Inferior parietal cortex (tissue), 1 donor: ENCODE measurements around the gene KRT76.
"Not testable (repeated sequence)": the region's sequence is repeated elsewhere in the genome, so short reads cannot be mapped to it uniquely, and the experiment has no call there.

Experiments
- DNase-seq: peaks from one replicate; pipeline ENCODE4 v3.0.0-alpha.2; 2016; ENCODE audit errors: extremely low spot score

Gene KRT76

DNA sequence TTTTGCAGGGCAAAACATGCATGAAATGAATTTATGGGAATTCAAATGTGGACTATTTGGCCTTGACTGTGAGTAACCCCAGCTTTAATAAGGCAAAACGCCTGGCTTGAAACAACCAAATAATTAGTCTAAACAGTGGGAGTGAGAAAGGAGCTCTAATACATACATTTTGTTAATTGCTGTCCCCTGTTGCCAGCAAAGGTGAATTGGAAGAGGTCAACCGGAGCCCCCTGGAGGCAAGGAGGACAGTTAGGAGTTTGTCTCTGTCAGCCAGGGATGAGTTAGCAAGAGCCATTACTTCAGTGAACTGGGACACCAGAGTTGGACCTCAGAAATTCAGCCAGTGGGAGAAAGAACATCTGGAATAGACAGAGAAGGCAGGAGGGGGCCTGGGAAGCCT is 17.4 kb downstream of the KRT76 start:
- DNase-seq: no peak

DNA sequence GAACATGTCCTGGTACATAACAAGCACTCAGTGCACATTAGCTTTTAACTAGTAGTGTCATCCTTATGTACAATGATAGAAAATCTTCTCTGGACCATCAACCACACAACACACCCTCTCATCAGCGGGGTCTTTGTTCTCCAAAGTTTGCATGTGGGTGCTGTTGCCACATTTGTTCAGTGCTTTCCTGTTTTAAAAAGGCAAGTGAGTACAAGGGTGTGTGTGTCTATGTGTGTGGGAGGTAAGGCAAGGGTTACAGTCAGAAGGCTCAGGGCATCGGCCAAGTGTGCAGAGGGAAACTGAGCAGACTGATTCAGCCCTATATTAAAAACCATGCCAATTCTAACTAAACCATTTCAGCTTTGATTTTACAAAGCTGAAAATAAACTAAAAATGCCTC is 17.9 kb downstream of the KRT76 start:
- no peak for DNase-seq

DNA sequence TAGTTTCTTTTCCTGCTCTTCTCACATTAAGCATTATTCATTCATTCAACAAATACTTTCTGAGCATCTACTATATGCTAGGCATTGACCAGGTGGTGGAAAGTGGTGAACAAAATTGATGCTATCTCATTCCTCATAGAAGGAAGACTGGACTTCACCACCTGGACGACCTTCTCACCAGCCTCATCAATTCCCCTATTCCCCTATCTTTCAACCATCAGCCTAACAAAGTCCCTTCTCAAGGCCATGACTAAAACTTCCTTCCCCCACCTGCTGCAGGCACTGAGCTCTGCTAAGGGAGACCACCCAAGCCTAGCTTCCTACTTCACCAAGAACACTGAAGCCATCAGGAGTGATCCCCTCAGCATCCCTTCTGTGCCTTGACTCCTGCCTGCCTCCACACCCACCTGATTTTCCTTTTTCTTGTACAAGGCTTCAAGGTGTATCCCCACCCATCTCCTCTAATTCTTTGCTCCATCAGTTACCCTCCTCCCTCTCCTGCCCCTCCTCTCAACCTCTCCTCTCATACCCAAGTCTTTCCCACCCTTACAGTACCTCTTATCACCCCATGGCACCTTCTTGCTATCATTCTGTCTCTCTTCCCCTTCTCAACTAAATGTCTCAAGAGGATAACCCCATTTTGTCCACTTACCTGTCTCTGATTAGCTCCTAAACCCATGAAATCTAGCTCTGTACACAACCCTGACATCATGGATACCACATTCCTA is 19.5 kb downstream of the KRT76 start:
- no peak for DNase-seq

DNA sequence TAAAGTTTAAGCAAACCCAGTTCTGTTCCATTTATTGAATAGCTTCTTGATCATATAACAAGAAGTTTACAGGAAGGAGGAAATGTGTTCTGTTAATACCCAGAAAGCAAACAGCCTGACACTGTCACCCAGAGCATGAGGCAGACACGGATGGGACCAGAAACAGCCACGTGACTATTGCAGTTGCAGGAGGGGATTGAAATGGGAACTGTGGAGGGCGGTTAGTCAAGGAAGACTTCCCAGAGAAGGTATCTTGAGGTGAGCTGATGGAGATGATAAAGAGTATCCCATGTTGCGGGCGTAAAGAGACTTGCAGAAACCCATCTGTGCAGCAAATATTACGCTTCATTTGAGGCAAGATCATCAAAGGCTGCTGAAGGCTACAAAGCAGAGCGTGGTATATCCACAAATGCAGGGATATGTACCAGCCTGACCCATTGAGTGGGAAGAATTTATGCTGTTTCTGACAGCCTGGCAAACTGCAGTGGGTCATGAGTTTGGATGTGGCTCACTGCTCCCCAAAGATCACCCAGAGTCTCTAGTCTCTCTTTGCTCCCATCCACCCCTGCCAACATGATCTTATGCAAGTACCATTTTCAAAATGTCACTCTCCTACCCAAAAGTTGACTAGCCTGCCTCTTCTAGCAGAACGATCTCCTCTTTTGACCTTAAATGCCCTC is 20.7 kb downstream of the KRT76 start:
- DNase-seq: no peak

DNA sequence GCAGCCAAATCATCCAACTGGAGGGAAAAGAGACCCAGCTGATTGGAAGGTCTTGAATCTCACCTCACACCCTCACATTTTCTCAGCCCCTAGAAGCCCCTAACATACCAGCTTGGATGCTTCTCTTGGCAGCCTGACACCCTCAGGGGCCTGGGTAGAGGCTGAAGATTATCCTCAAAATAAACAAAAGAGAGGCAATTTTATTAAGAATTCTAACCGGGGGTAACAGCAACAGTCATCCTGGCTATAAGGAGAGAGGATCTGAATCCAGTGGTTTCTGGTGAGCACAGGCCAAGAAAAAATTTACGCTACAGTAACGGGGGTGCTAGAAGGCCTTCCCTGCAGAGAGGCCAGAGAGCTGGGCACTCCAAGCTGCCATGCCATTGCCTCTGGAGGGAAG is 21.6 kb downstream of the KRT76 start:
- no peak for DNase-seq

DNA sequence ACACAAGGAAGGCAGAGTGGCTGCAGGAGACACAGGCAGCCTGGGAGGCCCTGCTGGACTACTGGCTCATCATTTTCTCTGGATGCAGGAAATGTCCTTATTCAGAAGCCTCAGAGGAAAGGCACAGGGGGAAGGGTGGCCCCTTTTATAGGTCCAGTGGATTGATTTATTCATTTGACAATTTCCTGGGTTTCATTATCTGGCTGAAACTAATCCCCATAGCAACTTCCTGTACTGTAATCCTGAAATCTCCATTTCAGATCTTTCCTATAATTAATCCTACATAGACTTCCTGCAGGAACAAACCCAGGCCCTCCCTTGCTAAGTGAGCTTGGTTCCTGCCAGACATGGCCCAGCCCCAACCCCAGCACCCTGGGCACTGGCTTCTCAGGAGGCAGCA is 23.0 kb downstream of the KRT76 start:
- DNase-seq: no peak

DNA sequence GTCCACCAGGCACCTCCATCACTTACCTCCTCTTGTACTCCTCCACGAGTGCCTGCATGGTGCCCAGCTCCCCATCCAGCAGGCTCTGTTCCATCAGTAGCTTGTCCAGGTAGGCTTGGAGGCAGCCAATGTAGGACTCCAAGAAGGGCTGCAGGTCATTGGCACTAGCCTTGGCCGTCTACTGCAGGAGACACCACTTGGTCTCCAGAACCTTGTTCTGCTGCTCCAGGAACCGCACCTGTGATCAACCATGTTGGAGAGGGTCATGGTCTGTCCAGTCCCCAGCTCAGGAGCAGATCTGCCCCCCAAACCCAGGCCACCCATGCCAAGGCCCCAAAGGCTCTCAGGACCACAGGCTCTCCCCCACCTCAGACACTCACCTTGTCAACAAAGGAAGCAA is 23.9 kb downstream of the KRT76 start:
- DNase-seq: no peak

DNA sequence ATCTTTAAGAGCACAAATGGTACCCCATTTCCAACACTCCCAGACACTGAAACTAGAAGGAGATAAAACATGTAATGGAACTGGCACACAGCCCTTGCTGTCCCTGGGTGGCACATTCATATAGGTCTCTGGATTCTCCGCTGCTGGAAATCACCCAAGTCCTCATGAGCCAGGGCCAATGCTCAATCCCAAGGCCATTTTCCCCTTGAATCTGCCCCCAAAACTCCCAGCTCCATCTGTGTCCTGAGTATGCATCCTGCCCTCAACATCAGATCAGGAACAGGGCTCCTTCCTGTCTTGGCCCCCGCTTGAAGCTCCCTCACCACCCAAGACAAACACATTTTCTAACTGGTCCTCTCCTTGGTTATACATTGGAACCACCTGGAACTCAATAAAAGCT is 24.6 kb downstream of the KRT76 start:
- DNase-seq: no peak

DNA sequence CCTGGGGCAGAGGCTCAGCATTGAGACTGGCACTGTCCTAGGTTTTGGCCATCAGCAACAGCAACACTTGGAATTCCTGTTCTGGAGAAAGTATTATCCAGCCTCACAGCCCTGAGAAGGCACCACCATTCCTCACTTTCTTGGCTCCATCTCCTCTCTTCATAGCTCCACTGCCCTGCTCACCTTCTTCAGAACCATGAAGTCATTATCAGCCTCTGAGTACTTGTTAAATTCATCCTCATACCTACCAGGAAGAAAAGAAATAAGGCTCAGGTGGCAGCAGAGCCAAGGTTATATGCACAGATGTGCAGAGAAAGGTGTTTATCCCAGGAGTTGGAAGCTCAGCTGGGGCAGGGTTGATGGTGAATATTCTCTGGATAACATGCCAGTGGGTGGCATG is 25.4 kb downstream of the KRT76 start:
- DNase-seq: no peak

DNA sequence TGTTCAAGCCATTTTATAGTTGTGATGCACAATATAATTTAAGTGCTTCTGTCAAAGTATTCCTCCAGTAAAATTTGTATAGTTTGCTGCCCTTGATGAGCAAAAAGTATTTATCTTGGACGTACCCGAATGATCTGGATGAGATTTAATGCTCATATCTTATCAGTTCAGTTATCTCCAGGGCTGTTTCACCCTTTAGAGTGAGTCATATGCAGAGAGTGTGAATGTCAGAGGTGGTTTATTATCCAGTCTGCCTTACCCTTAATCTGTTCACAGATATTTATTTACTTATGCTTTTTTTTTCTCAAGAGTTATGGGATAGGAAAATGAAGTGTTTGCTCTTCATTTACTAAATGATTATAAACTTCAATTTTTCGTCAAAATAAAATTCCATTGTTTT is 26.6 kb downstream of the KRT76 start:
- not testable (repeated sequence) for DNase-seq

DNA sequence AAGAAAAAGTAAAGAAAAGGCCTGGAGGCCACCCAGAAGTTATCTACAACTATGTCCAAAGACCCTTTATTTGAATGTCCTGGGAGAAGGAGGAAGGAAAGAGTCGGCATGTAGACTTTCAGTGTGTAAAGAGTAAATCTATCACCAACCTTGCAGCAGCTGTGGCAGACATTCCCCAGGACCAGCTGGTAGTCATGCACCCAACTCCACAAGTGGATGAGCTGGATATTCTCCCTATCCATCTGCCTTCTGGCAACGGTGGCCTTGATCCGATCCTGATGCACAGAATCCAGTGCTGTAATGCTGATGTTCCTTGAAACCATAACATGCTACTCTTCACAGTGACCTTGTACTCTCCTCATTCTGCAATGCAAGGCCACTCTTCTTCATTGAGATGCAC is 27.3 kb downstream of the KRT76 start:
- no peak for DNase-seq

DNA sequence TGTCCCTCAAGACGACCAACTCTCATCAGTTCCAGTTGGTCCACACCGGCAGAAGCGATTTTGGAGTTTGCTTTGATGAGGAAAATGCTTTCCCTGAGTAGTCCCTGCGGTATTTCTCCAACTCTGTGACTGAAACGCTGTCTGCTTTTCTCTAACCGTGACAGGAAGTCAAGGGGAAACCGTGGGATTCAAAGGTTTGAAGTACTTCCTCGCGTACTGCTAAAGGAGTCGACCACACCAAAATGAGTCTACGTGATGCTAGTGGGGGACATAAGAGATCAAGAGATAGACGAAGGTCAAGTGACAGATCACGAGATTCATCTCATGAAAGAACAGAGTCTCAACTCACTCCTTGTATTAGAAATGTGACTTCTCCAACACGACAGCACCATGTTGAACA is 28.6 kb downstream of the KRT76 start:
- DNase-seq: no peak

DNA sequence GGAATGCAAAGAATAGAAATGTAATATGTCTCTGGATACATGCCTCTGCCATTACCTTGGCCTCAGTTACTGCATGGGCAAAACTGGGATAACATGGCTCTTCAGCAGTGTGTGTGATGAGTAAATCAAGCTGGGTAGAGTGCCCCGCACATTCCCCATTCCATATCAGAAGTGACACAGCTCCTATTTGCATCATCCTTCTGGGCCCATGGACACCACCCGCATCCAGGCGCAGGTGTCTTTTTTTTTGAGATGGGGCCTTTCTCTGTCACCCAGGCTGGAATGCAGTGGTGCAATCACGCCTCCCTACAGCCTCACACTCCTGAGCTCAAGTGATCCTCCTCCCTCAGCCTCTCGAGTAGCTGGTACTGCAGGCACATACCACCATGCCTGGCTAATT is 31.6 kb downstream of the KRT76 start:
- no peak for DNase-seq

DNA sequence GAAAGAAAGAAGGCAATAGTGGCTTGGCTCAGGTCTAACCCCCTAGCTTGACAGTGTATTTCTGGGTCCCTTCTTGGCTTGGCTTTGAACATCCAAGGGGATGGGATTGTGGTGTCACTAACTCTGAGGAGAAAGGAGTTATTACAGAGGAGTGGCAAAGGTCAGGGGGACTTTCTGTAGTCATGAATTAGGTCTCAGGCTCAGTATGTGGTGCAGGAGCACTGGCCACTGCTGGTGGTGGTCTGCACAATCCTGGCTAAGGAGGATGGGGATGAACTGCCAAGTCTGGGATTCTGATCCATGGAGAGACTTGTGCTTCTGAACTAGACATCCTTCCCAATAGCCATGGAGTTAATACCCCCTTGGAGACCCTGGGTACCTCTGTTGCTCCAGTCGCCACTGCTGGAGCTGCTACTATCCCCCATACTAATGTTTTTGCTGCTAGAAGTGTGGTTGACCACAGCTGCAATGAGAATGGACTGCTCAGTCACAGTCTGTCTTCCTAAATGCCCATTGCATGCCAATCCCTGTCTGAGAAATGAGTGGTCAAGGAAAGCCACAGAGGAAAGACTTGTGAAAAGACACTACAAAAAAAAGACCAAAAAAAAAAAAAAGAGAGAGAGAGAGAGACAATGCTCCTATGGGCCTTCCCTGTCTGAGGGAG is 32.5 kb downstream of the KRT76 start:
- no peak for DNase-seq

DNA sequence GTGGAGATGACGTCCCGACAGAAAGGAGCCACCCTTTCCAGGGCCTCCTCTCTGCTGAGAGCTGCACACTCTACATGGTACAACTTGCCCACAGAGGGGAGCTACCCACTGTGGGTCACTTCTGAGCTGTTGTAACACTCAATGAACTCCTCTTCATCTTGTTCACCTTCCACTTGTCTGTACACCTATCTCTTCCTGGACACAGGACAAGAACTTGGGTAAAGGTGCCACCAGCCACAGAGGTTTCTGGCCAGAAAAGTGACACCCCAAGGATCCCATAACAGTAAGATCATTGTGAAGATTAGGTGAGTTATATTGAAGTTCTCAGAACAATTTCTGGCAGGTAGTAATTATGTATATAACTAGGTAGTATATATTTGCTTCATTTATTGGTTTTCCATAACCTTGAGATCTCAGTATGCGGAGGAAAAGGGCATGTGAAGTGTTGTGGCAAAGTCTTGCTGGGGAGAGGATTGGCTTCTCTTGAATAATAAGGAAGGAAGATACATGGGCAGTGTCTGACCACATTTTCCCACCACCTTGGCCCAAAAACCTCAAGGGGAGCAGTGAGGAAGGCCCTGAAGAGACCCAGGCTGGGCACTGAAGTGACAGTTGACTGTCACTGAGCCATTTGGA is 34.2 kb downstream of the KRT76 start:
- DNase-seq: no peak

DNA sequence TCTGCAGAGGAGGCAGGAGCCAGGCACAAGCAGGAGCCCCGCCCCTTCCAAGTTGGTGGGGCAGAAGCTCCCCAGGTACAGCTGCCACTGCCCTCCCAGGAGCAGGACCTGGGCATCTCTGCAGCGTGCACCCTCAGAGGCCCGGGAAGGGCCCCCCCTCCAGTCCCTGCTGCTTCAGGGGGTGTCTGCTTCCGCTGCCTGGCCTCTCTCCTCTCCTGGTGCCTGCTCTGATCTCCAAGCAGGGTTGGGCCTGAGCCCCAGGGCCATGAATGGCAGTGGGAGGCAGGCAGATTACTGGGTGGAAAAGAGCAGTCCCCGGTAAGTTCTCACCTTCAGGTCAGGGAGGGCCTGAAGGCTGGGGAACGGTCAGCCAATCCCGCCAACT is 35.0 kb downstream of the KRT76 start:
- DNase-seq: no peak

DNA sequence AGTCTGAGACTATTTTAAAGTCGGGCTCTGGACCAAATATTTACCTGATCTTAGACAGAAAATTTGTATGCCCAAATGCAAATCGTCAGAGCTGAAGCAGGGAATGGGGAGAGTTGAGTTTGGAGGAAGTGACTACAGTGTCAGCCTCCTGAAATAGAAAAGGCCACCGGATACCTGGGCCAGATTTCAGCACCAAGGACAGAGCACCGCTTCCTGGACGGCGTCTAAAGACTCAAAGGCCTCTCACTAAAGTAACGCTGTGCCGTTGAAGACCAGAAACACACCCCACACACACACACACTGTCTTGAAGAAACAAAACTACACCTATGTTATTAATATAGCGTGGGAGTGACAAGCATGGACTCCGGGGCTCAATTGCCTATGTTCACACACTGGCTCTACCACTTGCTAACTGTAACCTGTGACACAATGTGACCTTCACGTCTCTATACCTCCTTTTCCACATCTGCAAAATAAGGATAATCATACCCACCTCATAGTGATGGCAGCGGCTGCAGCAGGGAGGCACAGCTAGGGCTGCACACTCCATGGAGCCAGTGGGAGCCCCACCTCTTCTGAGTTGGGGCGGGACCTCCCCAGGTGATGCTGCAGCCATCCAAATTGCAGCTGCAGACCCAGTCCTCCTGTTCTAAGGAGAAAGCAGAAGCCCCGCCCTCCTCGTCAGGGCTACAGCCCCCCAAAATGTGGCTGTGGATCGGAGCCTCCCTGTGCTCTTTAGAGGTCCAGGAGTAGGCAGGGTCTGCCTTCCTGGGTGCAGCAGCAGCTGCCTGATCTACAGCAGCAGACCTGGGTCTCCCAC is 35.6 kb downstream of the KRT76 start:
- DNase-seq: no peak

DNA sequence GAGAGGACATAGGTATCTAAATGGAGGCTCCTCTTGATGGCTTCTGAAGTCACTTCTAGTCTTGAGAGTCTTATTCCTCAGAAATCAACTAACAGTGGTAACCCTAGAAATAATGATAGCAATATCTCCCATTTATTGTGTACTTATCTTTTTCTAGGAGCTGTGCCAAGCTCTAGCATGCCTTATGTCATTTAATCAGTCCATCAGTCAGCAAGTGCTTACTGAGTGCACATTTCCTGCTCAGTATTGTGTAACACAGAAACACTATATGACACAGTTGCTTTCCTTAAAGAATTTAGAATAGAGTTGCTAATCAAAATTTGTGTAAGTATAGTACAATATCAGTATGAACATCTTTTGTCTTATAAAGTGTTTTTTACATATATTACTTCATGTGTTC is 36.6 kb downstream of the KRT76 start:
- DNase-seq: no peak

DNA sequence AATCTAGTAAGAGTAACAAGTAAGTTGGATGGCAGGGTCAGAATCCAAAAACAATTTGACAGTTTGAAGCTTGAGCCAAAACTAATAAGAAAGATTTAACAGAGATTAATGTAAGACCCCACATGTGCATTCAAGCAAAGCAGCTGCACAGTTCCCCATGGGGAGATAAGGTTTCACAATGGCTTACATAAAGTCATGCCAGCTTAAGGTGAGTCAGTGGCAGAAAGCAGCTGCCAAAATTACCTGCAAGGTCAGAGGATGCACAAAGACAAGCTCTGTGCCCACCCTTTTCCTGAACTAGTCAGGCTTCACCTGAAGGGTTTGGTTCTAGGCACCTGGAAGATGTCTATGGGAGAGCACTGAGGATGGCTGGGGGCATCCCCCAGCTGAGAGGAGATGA is 37.2 kb downstream of the KRT76 start:
- no peak for DNase-seq

DNA sequence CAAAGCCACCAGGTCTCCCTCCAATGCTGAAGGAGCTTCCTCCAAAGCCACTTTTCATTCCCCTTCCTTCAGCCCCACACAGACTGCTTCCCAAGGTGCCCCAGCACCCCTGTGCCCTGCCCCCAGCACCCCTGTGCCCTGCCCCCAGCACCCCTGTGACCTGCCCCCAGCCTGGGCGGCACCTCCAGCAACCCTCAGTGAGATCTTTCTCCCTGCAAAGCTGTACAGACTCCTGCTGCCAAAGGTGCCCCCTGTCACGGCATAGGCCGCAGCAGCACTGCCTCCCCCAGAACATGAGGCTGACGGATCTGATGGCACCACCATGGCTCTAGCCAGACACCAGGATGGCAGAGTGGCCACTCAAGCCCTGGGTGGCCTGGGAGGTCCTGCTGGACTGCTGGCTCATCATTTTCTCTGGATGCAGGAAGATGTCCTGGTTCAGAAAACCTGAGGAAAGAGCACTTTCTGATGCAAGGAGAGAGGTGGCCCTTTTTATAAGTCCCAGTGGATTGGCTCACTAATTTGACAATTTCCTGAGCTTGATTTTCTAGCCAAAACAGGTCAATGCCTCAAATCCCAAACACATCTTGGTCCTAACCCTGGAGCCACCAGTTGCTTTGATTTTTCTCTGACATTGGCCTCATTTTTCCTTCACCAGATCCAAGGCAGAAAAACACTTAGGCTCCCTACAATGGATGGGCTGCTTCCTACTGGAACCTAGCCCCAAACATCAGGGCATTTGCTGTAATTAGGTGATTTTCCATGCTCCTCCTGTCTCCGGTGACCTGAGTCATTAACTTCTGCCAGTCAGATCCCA is 41.1 kb downstream of the KRT76 start:
- DNase-seq: no peak

DNA sequence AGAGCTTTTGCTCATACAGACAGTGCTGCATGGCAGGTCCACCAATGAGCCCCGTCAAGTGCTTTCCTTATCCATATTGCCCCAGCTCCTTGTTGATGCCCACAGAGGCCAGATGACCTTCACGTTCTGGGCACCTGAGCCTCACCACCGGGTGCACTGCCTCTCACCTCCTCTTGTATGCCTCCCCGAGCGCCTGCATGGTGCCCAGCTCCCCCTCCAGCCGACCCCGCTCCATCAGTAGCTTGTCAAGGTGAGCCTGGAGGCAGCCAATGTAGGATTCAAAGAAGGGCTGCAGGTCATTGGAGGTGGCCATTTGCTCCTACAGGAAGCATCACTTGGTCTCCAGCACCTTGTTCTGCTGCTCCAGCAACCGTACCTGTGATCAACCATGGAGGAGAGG is 42.0 kb downstream of the KRT76 start:
- DNase-seq: no peak
